Superior temporal gyrus (tissue), 1 donor: ENCODE data around the gene SLITRK1.

ENCODE experiments used
- DNase-seq: peaks from one replicate; pipeline ENCODE4 v3.0.0-alpha.2; 2016; ENCODE audit errors: extremely low spot score

Gene SLITRK1

DNA sequence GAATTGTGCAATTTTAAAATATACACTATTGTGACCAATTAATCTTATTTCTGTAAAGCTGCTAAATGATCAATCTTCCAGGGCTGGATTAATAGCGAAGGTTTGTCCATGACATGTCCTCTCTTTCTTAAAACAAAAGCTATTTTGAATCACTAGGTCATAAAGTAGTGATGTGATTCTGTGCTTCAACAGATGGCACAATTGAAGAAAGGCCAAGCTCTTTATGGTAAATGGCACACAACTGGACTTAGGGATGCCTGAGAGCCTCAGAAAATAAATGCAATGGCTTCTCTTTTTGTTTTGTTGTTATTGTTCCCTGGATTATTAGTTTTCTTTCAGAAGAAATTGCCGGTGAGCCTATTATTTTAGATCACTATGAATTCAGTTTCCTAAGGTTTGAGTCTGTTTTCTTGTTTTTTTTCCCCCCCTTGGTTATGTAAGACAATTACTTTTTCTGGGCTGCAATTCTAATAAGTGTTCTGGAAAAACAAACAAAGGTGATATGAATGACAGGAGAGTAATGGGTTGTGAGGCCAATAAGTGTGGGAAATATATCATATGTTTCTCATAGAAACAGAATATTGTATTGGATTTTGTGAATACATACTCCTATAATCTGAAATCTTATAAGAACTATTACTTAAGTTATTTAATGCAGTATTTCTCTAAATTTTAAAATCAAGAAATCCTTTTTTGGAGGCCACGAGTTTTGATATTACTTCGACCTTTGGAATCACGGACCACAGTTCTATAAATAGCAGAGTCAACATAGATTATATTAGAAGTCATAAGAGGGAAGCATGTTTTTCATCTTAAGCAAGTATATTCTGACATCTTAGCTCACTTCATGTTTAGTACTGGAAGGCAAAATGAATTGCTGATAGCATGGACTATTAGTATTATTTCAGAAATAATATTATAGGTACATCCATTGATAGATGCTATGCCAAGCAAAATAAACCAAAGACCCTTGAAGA lies 16.8 kb downstream of the SLITRK1 start:
- DNase-seq: no peak

DNA sequence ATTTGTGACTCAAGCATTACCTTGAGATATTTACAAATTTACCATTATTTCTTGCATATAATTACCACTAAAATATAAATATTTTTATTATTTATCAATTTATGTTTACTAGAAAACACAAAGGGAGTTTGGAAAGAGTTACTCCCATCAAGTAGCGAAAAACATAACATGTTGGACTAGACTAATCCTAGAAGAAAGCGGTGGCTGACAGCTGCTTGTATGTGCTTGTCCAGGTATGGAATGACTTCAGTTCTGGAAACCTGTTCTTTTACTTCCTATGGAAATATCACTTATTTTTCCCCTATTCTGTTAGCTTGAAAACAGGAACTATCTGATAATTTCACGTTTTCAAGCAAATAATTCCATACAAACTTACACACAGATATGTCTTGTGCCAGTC lies 28.5 kb downstream of the SLITRK1 start:
- DNase-seq: no peak

DNA sequence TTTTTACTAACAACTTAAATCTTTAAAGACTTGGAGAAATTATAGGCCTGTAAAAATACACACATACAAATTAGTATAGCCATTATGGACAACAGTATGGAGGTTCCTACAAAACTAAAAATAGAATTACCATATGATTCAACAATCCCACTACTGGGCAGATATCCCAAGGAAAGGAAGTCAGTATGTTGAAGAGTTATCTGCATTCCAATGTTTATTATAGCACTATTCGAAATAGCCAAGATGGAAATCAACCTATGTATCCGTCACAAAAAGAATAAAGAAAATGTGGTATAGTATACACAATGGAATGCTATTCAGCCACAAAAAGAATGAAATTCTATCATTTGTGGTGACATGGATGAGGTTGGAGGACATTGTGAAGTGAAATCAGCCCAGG lies 37.2 kb downstream of the SLITRK1 start:
- DNase-seq: no peak

DNA sequence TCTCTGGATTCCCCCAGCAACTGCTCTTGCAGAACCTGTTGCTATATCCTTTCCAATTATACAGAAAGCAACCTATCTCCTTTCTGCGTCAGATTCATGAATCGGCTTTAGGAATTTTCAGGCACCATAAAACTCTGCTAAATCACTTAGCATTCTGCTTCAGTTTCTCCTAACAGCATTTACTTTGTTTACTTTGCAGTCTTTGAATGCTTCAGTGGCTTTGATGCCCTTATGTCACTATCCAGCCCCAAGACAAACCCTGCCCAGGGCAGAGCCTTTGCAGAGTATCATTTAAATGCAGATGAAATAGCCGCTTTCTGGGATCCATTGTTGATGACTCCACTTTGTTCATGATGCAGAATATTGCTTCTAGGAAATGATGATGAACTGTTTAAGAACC lies 43.1 kb downstream of the SLITRK1 start:
- DNase-seq: peak; percentile 68

DNA sequence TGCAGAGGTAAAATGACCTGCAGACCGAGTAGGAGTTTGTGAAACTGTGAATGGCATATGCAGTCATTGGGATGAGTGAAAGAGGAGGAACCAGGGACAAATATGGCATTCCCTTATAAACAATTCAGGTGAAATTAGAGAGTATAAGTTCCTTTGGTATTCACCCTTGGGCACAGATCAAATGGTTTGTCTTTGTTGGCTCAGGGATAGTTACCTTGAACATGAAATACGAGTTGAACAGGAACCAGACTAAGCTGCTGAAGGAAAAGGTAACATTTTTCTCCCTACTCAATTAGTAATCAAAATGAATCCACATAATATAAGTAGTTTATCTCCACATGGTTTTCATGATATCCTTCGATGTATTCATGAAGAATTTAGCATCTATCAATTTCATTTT lies 50.5 kb downstream of the SLITRK1 start:
- no peak for DNase-seq

DNA sequence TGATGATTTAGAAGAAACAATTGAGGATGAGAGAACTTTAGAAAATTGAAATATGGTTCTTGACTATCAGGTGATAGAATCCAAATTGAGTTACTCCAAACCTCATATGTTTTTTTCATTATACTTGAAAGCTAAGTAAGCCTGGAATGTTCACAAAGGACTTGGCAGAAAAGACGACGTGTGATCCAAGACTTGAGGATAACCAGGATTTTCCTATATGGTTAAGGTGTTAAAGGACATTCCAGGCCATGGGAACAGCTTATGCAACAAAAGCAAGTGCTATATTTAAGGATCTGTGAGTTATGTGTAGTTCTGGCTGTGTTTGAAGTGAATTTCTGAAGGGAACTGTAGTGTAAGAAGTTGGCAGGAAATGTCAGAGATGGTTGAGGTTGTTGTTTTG lies 52.5 kb downstream of the SLITRK1 start:
- no peak for DNase-seq

DNA sequence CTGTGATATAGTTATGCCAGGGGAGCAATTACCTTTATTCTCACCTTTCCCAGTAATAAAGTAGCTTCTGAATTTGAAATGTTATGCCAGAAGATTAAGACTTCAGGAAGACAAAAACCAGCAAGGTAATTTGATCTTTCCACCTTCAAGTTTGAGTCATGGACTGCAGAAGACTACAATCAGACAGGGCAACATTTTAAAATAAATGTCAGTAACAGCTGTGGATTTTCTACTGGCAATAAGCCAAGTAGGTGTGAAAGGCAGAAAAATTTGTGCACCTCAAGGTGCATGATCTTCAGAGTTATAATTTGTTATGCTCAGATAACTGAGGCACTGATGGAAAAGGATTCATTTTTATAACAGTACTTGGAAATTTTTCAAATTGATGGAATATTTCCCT lies 54.9 kb downstream of the SLITRK1 start:
- DNase-seq: no peak
